ENCODE data around the gene KDM8. TPM values are rescaled to one million over a fixed set of nuclear protein-coding genes. Genes with fewer than 3 reads are reported as not detected.
A peak's percentile ranks its signal among the peaks of the same experiment; 100 is the strongest.
"Not testable (repeated sequence)": the region's sequence is repeated elsewhere in the genome, so short reads cannot be mapped to it uniquely, and the experiment has no call there.

The KDM8 gene
- total RNA-seq, 4 donors from 2014 or later = 4.4 to 14.2 (median 9.2) TPM

DNA sequence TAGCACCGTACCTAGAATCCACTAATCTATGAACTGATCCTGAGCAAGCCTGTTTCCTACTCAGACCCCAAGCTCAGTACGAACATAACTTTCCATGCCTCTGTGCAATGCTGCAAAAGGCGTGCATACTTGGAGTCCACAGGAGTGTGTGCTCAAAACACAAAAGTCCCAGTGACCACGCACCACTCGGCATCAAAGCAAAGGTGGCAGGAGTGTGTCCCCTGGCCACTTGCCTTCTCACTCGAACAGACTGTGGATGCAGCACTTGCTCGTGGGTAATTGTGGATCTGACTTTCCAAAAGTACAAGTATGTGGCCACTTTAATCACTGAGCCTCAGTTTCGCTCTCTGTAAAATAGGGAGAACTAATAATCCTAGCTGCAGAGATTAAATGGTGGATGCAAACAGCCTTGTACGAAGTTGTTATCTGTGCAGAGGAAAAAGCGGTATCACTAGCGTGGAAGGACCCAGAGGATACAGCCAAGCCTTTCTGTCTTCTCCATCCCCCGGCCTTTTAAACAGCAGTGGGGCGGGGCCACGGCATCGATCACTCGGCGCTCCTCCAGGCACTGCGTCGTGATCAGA lies 311 bp upstream of the KDM8 start:
- H3K9me3 ChIP-seq = no peaks in the 10 kb centered on the region
- in situ Hi-C loops (cut with MboI; ENCODE audit: low pct_ligation_motif_present in 1 of 4, low pct_unique_long_range_greater_than_20kb in 1 of 4, low sequenced_read_pairs in 3 of 4) = no loop called here

GRCh38 chr16:27204312-27204915 lies 1.1 kb downstream of the KDM8 start:
- no peak for DNase-seq
- in situ Hi-C loops (cut with MboI; ENCODE audit: low pct_ligation_motif_present in 1 of 4, low pct_unique_long_range_greater_than_20kb in 1 of 4, low sequenced_read_pairs in 3 of 4) = no loop called here
- Histone ChIP-seq H3K9me3 (no peaks in the 10 kb centered on the region), H3K27me3 (no peaks in the 10 kb centered on the region), H3K36me3 (no peaks in the 10 kb centered on the region), H3K4me3 (peak overlapping the region; percentile 41 to 76 (median 54)), H3K4me1 (peaks cover 12 to 38% (median 22%) of the 10 kb centered on the region in 4 donors), H3K27ac (peak overlapping the region; percentile 94 to 97 (median 94))
- WGBS, 2 donors (ENCODE audit: low coverage in 1 of 2) = 47% methylated on average over 14 of the region's 14 CpGs; no CpG with 5 or more reads in 1 of the 2 donors
- TF ChIP-seq EP300 (IDR thresholded peaks at IDR 0.05; ENCODE audit: low read depth) = no peak
- intact Hi-C loops (cut with DNase I; ENCODE audit: low total_unique reads) = no loop called here

More for the DNA sequence above, 311 bp upstream of the KDM8 start:
- Histone ChIP-seq H3K4me1 (peaks cover 12 to 29% (median 17%) of the 10 kb centered on the region in 4 donors), H3K4me3 (peak overlapping the region; percentile 41 to 76 (median 48)), H3K27me3 (no peaks in the 10 kb centered on the region), H3K27ac (peak overlapping the region; percentile 94 to 97 (median 94)), H3K36me3 (no peaks in the 10 kb centered on the region)
- peak; percentile 94 for DNase-seq
- intact Hi-C loops (cut with DNase I; ENCODE audit: low total_unique reads) = no loop called here
- WGBS, 2 donors (ENCODE audit: low coverage in 1 of 2) = 0 to 24% methylated on average over 5 to 19 of the region's 19 CpGs
- TF ChIP-seq CTCF (IDR thresholded peaks at IDR 0.05) = no peak
- TF ChIP-seq POLR2A (IDR thresholded peaks at IDR 0.05) = no peak
- TF ChIP-seq EP300 (IDR thresholded peaks at IDR 0.05; ENCODE audit: low read depth) = no peak
- no peak for TF ChIP-seq POLR2AphosphoS5 (IDR thresholded peaks at IDR 0.05)

DNA sequence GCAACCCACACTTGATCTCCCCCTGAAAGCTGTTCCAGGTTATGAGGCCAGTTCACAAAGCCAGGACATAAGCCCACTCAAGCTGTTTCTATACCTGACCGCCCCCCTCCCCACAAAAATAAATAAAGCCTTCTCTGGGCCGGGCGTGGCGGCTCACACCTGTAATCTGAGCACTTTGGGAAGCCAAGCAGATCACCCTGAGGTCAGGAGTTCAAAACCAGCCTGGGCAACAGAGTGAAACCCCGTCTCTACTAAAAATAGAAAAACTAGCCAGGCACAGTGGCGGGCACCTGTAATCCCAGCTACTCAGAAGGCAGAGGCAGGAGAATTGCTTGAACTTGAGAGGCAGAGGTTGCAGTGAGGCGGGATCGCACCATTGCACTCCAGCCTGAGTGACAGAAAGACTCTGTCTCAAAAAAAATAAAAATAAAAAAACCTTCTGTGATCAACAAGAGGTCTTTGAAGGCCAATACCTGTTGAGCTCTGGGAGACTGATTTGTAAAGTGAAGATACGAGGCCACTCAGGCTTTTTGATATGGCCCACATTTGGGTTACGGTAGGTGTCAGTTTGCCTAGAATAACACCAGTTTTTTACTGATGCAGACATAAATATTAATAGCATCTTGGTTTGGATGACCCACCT lies 2.2 kb downstream of the KDM8 start:
- no peak for DNase-seq
- 87 to 100% methylated on average over 4 to 10 of the region's 10 CpGs for WGBS, 2 donors (ENCODE audit: low coverage in 1 of 2)
- intact Hi-C loops (cut with DNase I; ENCODE audit: low total_unique reads) (no loop called here), in situ Hi-C loops (cut with MboI; ENCODE audit: low pct_ligation_motif_present in 1 of 4, low pct_unique_long_range_greater_than_20kb in 1 of 4, low sequenced_read_pairs in 3 of 4) (no loop called here)
- Histone ChIP-seq H3K9me3 (no peaks in the 10 kb centered on the region), H3K4me3 (no peak overlapping the region), H3K4me1 (peaks cover 12 to 38% (median 22%) of the 10 kb centered on the region in 4 donors), H3K27ac (no peak overlapping the region), H3K27me3 (no peaks in the 10 kb centered on the region), H3K36me3 (no peaks in the 10 kb centered on the region)
- TF ChIP-seq POLR2A (IDR thresholded peaks at IDR 0.05) = no peak
- TF ChIP-seq CTCF (IDR thresholded peaks at IDR 0.05) = no peak
- TF ChIP-seq EP300 (IDR thresholded peaks at IDR 0.05; ENCODE audit: low read depth) = no peak
- TF ChIP-seq POLR2AphosphoS5 (IDR thresholded peaks at IDR 0.05) = no peak

GRCh38 chr16:27207121-27207520 lies 3.8 kb downstream of the KDM8 start:
- H3K36me3 ChIP-seq; H3K4me3 ChIP-seq; DNase-seq; H3K27me3 ChIP-seq; in situ Hi-C loops (cut with MboI; ENCODE audit: low pct_ligation_motif_present in 1 of 4, low pct_unique_long_range_greater_than_20kb in 1 of 4, low sequenced_read_pairs in 3 of 4); intact Hi-C loops (cut with DNase I; ENCODE audit: low total_unique reads); H3K9me3 ChIP-seq: not testable (repeated sequence)
- H3K27ac ChIP-seq = peak overlapping the region in 1 of 4 donors; percentile 64
- 84% methylated on average over 10 of the region's 10 CpGs; no CpG with 5 or more reads in 1 of the 2 donors for WGBS, 2 donors (ENCODE audit: low coverage in 1 of 2)
- H3K4me1 ChIP-seq = peaks cover 12 to 38% (median 22%) of the 10 kb centered on the region in 4 donors

DNA sequence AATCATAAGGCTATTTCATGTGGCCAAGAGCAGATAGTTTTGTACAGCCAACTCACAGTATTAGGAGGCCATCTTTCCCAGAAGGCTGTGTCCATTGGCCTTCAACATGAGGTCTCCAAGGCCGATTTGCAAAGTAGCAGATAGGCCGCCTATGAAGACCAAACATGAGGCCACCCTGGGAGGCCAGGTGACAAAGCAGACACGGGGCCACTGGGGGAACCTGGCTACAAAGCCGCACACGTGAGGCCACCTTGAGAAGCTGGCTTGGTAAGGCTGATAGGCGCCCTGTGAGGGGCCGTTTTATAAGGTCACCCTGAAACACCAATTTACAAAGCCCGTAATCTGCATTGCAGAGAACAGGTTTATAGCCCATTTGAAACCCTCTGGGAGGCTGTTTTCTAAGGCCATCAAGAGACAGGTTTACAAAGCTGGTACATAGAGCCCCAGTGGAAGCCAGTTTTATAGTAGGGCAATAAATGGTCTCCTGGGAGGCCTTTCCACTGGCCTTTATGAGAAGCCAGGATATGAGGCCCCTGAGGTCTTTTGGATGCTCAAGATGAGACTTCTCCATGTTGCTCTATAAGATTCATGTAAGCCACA lies 4.9 kb downstream of the KDM8 start:
- intact Hi-C loops (cut with DNase I; ENCODE audit: low total_unique reads) (no loop called here), in situ Hi-C loops (cut with MboI; ENCODE audit: low pct_ligation_motif_present in 1 of 4, low pct_unique_long_range_greater_than_20kb in 1 of 4, low sequenced_read_pairs in 3 of 4) (no loop called here)
- H3K27ac ChIP-seq = peak overlapping the region; percentile 61 to 71 (median 67)
- H3K4me3 ChIP-seq = no peak overlapping the region
- no peaks in the 10 kb centered on the region for H3K27me3 ChIP-seq
- no peak for DNase-seq
- peaks cover 6 to 32% (median 20%) of the 10 kb centered on the region in 4 donors for H3K4me1 ChIP-seq
- no peaks in the 10 kb centered on the region for H3K36me3 ChIP-seq
- no peak for TF ChIP-seq EP300 (IDR thresholded peaks at IDR 0.05; ENCODE audit: low read depth)
- no peak for TF ChIP-seq POLR2AphosphoS5 (IDR thresholded peaks at IDR 0.05)
- no peak for TF ChIP-seq CTCF (IDR thresholded peaks at IDR 0.05)
- no peak for TF ChIP-seq POLR2A (IDR thresholded peaks at IDR 0.05)
- H3K9me3 ChIP-seq = no peaks in the 10 kb centered on the region
- 64% methylated on average over 8 of the region's 8 CpGs; no CpG with 5 or more reads in 1 of the 2 donors for WGBS, 2 donors (ENCODE audit: low coverage in 1 of 2)

Data from transverse colon (tissue), 4 donors.